HG03103 (cell line): ENCODE measurements around the gene CCDC167.
"Not testable (repeated sequence)": the region's sequence is repeated elsewhere in the genome, so short reads cannot be mapped to it uniquely, and the experiment has no call there.

Source experiments
- ATAC-seq: cut with Tn5 transposase; IDR thresholded peaks from one replicate; pipeline ENCODE4 v1.9.1; 2021; ENCODE audit warnings: low read depth; ENCODE audit not compliant: unreplicated experiment

Gene CCDC167

DNA sequence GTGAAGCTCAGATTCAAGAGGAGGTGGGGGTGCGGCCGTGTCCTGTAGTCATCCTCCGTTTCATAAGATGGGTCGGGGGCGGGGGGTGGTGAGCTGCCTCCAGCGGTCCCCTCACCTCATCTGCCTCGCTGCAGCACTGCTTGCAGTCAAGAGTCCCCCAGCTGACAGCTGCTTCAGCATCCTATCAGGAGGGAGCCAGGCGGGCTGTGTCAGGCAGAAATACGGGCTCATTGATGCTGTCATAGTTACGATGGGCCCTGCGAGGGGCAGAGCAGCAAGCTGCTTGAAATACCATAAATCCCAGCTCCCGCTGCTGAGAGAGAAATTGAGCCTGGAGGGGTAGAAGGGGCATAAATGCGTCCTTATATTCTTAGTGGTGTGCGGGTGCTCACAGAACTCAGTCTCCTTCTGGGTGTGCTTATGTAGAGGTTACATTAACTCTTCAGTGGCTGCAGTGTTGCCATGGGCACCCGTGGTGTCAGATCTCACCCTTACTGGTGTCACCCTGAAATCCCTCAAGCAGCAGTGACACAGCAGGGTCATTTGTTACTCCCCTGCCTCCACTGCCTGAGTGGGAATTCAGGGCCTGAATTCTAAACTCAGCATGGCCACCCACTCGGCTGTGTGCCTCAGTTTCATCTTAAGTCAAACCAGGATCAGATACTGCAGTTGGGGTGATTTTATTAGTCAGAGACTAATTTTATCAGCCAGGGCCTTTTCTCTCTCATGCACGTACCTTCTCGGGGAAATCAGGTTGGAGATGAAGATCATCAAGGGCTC is 21.8 kb downstream of the CCDC167 start:
- ATAC-seq, result no peak

GRCh38 chr6:37477191-37477590 is 22.5 kb downstream of the CCDC167 start:
- no peak for ATAC-seq

DNA sequence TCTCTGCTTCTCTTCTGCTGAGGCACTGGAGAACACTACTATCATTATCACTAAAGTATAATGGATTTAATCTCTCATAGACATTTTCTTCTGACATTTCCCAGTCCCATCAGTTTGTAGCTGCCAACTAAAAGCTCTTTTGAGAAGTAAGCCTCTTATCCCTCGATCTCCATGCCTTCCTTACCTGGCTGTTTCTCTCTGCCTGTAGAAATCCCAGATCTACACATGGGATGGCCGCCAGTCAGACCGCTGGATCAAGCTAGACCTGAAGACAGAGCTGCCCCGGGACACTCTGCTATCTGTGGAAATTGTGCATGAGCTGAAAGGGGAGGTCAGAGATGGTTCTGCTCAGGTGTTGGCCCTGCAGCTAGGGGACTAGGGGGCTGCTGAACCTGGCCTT is 25.4 kb downstream of the CCDC167 start:
- no peak for ATAC-seq

GRCh38 chr6:37473364-37474095 is 26.2 kb downstream of the CCDC167 start:
- ATAC-seq, result no peak

DNA sequence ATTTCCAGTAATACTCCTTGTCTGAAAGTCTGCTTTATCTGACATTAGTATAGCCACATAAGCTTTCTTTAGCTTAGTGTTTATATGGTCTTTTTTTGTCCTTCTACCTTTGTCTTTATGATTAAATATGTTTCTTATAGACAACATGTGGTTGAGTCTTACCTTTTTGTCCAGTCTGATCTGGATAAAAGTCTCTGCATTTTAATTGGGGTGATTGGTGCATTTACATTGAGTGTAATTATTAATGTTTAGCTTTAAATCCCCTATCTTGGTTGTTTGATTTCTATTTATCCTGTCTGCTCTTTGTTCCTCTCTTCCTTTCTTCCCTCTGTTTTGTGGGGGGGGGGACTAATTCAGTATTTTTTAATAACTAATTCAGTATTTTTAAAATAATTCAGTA is 32.0 kb downstream of the CCDC167 start:
- ATAC-seq, result no peak

- ATAC-seq, result no peak
These were observed 36.6 kb downstream of the CCDC167 start for GRCh38 chr6:37463110-37463509.

GRCh38 chr6:37460805-37461204 is 38.9 kb downstream of the CCDC167 start:
- ATAC-seq, result no peak

DNA sequence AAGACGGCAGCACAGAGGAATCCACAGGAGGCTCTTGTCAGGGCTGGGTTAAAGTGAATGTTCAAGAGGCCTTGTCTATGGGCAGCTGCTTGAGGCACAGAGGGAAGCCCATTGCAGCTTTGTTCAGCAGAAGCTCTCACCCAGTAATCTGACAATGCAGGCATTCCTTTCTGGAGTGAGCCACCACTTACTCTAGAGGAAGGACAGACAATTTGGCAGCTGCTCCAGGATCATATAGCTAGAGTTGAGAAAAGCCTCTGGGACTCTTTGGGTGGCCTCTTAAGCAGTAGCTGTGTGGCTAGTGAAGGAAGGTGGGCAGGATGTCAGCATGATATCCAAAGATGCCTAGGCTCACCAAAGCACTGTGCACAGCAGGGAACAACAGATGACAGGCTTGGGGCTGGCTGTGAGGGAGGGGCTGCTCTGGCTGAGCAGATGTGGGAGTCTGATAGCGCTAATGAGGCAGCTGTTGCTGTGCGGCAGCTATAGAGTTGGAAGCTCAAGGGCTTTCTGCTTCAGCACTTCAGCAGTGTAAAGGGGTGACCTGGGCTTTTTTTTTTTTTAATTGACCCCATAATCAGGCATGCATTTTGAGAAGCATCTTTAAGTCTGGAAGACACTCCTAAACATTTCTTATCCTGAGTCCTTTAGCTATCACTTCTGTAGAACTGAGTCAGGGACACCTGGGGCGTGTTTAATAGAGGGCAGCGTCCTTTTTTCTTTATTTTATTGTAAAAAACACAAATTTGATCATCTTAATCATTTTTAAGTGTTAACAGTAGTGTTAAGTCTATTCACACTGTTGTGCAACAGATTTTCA is 39.5 kb downstream of the CCDC167 start:
- ATAC-seq, result no peak

- no peak for ATAC-seq
These were observed 42.7 kb downstream of the CCDC167 start for GRCh38 chr6:37456816-37457560.

GRCh38 chr6:37456126-37456525 is 43.6 kb downstream of the CCDC167 start:
- ATAC-seq, result no peak

- no peak for ATAC-seq
These were observed 45.1 kb downstream of the CCDC167 start for GRCh38 chr6:37454420-37455140.

- no peak for ATAC-seq
These were observed 47.2 kb downstream of the CCDC167 start for GRCh38 chr6:37452522-37452921.

DNA sequence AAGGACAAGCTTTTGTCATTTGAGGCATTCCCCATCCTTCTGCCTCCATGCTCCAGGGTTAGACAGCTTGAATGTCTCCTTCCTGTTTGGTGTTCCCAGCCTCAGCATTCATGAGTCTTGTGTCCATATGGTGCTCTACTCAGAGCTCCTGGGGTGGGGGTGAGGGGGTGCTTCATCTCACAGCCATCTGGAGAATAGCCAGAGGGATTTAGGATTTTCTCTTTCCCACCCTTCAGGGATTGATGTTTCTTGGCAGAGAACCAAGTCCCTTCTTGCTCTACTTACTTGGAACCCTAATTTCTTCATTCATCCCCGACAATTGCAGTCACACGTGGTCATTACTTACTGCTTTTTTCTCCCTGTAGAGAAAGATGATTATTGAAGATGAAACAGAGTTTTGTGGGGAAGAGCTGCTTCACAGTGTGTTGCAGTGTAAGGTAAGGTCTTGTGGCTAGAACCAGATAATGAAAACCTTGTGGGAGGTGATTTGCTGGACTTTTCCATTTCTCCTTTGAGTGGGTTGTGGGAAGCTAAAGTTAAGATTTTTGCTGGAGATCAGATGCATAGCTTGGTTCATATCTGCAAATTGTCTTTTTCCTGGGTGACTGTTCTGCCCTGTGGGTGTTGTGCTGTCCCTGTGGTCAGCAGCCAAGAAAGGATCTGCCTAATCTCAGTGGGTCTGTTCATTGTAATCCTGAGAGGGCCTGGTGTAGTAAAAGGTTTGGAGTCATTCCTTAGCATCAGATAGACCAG is 48.1 kb downstream of the CCDC167 start:
- ATAC-seq, result no peak

- no peak for ATAC-seq
These were observed 49.7 kb downstream of the CCDC167 start for GRCh38 chr6:37449984-37450383.

GRCh38 chr6:37443216-37443542 is 56.5 kb downstream of the CCDC167 start:
- not testable (repeated sequence) for ATAC-seq

DNA sequence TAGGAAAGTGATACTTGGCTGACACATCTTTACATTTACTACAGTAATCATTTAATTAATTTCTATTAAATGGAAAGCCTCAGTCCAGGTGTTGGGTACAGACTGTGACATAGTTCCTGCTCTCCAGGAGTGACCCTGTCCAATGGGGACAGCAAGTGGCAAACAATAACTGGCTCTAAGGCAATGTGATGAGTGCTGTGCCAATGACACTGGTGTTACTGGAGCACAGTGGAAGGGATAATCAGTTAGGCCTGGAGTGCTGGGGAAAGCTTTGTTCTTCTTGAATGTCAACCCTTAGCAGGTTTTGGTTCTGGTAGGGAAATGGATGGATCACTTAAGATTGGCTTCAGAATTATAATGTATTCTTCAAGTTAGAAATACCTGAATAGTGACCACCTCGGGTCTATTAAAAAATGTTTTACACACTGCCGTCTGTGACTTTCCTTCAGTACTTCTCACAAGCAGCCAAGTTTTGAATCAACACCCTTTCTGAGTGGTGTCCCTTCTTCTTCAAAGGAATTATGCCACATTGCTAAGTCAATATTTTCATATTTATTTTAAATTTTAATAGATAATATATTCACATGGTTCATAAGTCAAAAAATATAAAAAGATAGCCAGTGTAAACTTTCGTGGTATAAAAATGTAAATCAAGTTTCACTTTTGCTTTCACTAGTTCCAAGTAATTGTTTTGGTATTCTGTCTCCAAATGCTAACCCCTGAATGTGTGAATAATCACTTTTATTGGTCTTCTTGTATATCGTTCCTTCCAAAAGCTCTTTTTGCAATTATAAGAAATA is 57.1 kb downstream of the CCDC167 start:
- ATAC-seq, result no peak

DNA sequence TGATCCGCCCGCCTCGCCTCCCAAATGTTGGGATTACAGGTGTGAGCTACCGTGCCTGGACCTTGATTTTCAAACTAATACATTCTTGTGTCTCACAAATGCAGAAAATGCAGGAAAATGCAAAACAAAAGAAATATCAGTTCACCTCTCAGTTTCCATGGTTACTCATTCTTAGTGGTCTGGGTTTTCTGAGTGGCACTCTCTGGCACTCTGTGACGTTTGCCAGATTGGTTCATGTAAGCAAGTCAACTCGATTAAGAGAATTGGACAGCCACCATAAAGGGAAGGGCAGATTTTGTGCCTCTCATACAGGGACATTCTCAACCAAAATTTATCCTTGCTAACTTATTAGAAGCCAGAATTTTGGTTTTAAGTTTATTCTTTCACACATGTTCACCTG is 58.0 kb downstream of the CCDC167 start:
- no peak for ATAC-seq

GRCh38 chr6:37438930-37439329 is 60.8 kb downstream of the CCDC167 start:
- no peak for ATAC-seq

- no peak for ATAC-seq
These were observed 63.9 kb downstream of the CCDC167 start for GRCh38 chr6:37435816-37436215.
